GM12874 (cell line): ENCODE measurements around the gene TSEN2.
A peak's percentile ranks its signal among the peaks of the same experiment; 100 is the strongest.

Source experiments
- CTCF ChIP-seq: IDR thresholded peaks from 2 replicates; pipeline ENCODE4 v1.5.1; 2011; ENCODE audit warnings: low read depth, mild to moderate bottlenecking, control low read depth, low read length, moderate library complexity; ENCODE audit not compliant: insufficient read depth

TSEN2 gene

GRCh38 chr3:12470680-12471079 lies 13.6 kb upstream of the TSEN2 start:
- no peak for TF ChIP-seq CTCF

DNA sequence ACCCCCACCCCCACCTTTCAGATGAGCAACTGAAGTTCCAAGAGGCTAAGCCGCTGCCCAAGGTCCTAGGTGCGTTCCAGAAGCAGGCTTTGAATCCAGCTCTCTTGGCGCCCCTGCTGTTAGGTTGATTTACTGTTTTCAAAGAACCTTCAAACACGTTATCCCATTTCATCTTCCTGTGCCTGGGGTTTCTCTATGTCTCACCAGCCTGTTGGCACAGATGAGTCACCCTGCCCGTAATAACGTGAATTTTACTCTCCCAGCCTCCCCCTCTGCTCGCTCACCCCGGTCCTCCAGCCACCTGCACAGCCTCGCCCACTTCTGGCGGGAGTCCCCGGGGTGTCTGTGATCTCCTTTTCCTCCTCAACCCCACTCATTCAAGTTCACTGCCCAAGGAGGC lies 13.0 kb upstream of the TSEN2 start:
- TF ChIP-seq CTCF, result 0 out of 2 replicates have a peak, but pooled peaks have one; percentile 10

DNA sequence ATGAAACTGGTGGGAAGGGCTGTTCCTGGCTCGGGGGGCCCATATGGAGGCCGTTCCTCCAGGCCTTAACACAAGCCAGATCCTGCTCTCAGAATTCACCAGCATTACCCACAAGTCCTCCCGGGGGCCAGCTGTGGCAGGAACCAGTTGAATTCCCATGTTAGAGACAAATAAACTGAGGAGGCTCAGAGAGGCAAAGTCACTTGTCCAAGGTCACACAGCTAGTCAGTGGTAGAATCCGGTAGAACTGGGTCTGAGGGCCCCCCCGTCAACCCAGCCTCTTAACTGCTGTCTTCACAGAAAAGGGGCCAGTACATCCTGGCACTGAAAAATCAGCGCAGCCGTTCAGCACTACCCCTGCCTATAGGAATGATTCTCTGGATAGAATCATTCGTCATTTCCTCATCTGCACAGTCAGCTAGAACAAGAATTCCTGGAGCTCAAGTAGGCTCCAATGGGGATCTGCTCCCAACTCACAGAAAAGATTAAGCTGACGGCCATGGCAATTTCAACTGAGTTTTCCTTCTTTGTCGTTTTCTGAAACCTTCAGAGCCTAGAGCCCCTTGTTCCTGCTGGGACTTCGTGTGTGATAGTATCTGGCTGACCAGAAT lies 12.2 kb upstream of the TSEN2 start:
- no peak for TF ChIP-seq CTCF

DNA sequence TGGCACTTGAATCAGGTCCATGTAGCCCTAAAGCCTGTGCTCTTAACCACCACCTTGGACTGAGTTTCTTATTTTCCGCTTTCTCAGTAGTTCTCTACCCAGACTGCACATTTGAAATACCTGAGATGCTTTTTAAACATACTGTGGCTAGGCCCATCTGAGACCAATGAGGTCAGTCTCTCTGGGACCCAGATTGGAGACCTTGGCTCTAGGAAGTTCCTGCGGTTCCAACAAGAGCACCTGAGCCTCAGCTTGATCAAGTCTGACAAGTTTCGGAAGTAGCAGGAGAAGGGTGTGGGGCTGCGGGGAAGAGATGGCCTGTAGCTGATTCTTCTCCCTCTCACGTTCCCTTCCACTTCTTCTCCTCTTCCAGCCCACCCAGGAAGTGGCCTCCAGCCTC lies 11.5 kb upstream of the TSEN2 start:
- TF ChIP-seq CTCF, result no peak

DNA sequence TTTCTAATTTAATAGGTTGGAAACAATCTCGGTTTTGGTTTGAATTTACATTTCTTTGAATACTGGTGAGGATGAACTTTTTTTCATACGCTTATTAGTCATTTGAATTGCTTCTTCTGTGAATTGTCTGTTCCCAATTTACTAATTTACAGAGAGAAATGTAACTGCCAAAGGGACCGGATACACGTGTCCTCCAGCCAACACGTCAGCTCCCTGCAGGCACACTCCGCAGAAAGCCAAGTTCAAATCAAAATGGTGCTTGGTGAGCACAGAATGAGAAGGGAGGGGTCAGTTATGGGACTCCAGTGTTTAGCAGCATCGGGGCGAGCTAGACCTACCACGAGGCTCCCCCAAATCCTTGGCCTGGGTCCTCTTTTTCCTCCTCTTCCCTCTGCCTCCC lies 10.8 kb upstream of the TSEN2 start:
- no peak for TF ChIP-seq CTCF

GRCh38 chr3:12476238-12476897 lies 7.9 kb upstream of the TSEN2 start:
- no peak for TF ChIP-seq CTCF

DNA sequence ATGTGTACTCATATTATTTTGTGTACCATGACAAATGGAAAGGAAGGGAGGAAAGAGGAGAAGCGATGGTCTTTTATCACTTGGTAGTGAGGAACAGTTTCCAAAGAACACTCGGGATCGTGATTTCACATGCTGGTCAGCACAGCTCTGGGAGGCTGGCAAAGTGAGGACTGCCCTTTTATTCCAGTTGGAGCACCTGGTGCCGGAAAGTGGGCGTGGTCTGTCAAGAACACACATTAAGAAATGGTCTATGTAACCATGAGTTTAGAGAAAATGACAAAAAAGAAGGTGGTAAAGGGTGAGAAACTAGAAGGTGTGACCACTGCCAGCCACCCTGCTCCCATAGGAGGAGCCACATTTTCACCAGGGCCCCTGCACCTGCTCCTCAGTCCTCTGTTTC lies 7.0 kb upstream of the TSEN2 start:
- no peak for TF ChIP-seq CTCF

DNA sequence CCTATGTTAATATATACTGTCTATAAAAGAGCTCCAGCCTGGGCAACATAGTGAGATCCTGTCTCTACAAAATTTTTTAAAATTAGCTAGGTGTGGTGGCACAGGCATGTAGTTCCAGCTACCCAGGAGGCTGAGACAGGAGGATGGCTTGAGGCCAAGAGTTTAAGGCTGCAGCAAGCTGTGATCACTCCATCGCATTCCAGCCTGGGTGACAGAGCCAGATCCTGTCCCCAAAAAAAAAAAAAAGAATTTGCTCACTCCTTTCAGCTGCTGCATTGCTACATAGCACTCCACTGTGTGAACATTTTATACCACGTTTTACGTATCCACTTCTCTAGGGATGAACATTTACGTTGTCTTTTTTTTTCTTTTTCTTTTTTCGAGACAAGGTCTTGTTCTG lies 6.0 kb upstream of the TSEN2 start:
- TF ChIP-seq CTCF, result no peak
